GM19467 (cell line): ENCODE measurements around the gene EPHB6.

Experiments
- ATAC-seq: cut with Tn5 transposase; IDR thresholded peaks from one replicate; pipeline ENCODE4 v1.9.1; 2021; ENCODE audit warnings: mild to moderate bottlenecking, moderate library complexity; ENCODE audit not compliant: unreplicated experiment

Gene EPHB6

DNA sequence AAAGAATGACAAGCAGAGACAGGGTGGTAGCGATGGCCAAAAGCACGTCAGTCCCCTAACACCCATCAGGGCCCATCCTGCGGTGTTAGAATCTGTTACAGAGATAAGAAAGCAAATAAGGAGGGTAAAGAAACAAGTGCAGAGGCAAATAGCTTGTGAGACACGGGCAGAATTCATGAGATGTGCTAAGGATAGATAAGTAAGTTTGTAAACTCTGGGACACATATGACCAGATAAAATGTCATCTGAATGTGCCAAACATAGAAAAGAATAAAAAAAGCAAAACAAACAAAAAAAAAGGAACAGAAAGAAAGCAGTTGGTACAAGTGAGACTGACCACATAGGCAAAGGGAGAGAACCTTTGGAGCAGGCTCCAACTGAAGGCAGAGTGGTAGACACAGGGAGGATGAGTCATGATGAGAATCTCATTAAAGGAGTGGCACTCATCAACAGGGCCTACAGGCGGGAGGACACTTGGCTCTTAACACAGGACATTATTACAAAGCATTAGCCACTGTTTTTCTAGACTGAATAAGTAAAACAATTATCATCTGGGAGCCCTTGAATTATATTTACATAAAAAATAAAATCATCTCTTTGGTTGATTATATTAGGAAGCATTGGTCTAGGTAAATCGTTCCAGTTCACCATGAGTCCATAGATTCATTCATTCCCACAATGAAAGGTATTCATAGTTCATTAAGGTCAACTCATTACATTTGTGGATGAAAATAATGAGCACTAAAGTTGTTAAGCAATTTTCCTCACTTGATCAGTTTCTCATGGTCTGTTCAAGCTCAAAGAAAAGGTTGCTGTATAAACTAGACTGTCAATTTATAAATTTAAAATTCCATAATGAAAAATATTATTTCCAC, 21.5 kb upstream of the EPHB6 start:
- ATAC-seq = peak; percentile 73

GRCh38 chr7:142835487-142835886, 19.4 kb upstream of the EPHB6 start:
- ATAC-seq = no peak

- no peak for ATAC-seq
Observed at GRCh38 chr7:142836426-142836825, 18.4 kb upstream of the EPHB6 start.

DNA sequence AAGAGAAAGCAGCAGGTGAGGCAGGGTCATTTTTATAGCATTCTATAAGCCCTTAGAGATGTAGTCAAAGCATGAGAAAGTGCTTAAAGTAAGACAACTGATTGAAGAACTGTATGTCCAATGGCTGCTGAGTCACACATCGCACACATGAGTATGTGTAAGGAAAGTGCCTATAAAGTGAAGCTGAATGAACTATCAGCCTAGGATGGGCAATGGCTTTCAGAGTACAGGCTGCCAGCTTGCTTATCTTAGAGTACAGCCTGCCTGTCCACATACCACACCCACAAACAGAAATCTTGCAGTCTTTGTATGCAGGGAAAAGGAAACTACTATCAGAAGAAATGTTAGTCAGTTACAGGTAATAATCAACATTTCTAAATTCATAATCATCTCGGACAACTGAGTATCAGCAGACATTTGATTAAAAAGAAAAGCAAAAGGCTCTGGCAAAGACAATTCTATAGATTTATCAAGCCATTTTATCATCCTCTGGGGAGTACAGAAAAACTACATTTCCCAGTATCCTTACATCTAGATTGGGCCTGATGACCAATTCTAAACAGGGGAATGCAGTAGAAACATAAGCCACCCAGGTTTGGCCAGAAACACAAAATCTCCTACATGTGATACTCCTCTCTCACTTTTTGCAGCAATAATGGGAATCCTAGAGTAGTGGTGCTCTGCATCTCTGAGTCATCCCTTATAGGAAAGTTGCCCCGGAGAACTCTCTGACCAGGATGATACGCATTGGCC, 16.2 kb upstream of the EPHB6 start:
- no peak for ATAC-seq

- no peak for ATAC-seq
Observed at GRCh38 chr7:142842251-142842766, 12.6 kb upstream of the EPHB6 start.

DNA sequence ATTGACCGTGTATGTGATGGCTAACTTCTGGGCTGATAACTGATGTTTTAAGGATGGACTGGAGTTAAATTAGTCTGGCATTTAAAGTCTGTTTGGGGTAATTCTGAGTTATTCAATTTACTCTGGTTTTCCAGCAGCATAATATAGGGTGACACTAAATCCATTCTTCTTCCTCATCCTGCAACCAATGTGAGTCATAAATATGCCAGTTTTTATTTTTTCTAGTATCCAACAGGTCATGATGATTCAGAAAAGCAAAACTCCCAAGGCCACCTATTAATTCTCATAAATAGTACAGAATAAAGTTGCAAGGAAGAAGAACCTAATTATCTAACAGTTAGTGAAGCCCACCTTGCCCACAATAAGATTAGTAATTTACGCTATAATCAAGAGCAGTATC, 7.5 kb upstream of the EPHB6 start:
- ATAC-seq = no peak

DNA sequence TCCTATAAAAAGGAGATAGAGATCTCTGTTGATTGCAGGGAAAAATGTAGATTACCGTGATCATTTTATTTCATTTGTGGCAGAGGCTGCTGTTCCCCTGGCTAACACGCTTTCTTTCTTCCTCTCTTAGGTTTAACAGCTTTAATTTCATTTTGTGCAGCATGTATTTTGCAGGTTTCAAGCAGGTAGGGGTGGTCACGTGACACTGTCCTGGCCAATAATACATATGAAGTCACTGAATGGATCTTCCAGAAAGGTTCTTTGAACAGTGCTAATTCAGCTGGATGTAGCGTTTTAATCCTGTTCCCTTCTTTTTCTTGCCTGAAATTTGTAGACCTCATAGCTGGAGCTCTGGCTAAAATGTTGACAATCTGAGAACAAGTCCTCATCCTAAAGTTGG, 3.6 kb upstream of the EPHB6 start:
- no peak for ATAC-seq

DNA sequence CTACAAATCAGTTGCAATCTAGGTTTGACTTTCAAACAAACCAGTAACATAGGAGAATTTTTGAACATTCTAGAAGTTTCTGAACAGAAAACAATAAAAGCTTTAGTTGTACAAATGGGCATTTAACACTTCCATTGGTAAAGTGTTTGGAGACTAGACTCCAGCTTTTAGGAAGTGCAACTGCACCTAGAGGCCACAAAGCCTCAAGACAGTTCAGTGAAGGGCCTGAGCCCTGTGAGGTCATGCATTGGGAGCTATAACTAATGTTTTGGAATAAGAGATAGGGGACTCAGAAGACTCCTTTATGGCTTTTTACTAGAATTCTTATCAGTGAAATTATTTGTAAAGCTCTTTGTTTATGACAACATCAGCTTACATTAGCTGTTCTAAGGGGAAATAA, 3.0 kb upstream of the EPHB6 start:
- no peak for ATAC-seq

- peak; percentile 86 for ATAC-seq
Observed at GRCh38 chr7:142853739-142854371, 1.0 kb upstream of the EPHB6 start.

DNA sequence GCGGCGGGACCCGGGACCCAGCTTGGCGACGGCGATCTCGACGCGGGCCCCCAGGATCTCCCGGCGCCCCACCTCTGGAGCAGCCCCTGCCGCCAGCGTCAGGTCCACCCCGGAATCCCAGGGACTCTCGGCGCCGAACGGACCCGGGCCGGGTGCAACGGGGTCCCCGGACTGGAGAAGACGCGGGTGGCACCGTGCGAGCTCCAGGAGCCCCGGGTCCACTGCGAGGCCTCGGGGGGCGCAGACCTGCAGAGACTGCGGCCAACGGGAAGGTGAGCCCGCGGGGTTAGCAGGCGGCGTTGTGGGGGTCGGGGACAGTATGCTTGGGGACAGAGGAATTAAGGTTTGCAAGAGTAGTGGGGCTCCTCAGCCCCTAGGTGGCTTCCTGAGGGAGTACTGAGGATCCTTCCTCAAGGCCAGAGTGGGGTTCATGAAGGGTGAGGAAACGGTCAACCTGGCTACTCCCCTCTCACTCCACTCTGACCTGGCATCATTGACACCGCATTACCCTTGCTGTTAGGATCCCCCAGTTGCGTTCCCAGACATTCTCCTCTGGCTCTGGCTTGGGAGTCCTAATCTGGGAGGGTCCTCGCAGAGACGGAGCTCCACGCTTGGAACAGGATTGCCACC, 353 bp downstream of the EPHB6 start:
- no peak for ATAC-seq

DNA sequence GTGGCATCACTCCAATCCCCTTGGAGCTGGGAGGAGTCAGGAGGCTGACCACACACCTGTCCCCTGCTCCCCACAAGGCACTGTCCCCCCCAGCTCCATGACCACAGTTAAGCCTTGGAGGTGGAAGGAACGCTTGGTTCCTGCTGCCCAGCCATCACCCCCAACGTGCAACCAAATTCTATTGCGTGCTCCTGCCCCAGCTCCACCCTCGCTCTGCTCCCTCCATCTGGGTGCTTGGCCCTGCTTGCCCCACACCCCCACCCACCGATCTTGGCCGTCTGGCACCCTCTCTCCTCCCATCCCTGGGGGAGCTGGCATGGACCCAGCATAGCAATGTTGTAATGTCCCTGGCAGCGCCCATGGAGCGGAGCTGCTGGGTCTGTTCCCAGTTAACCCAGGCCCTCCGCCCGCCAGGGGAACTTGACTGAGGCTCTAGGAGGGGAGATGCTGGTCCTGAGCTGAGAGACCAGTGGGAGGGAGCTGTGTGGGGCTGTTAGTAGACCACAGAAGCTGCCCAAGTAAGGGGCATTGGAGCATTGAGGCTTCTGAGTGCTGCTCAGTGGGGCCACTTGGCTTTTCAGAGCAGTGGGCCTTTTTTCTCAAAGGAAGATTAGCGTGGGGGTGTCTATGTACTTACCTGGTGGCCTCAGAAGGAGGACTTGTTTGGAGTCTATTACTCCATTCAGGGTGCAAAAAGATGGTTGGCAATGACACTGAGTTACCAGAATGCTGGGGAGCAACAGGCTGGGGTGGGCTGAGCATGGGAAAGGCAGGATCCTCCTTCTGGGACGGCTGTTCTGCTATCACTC, 1.1 kb downstream of the EPHB6 start:
- no peak for ATAC-seq

- no peak for ATAC-seq
Observed at GRCh38 chr7:142856565-142857245, 1.8 kb downstream of the EPHB6 start.

DNA sequence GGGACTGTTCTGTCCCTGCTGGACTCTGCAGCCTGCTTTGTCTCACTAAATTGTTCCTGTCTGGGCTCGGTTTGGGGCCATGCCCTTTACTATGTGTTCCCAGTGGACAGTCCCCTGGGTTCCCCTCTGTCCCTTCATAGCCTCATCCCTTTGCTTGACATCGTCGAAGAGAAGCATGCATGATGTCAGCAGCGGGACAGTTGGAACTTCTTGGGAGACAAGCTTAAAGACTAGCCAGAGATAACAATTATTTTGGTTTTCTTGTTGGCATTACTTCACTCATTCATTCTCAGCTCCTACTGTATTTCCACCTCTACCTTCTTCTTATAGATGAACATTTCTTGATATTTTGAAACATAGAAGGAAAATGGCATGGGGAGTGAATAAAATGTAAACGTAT, 2.7 kb downstream of the EPHB6 start:
- ATAC-seq = no peak

GRCh38 chr7:142859411-142859810, 4.5 kb downstream of the EPHB6 start:
- no peak for ATAC-seq

DNA sequence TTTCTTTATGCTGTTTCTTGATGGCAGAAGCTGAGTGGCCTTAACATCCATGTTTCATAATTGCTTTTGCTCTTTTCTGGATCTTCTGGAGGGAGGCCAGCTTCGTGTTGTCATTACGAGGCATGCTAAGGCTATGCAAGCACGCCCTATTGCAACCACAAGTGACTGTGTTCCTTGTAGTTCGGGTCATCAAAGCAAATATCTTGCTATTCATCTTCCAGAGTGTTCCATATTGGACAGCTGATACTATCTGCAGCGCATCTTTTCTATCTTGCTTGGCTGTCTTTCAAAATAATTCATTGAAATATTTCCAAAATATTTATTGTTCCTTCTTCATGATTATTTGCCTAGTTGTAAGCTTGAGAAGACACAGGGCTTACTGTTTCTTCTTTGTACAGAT, 5.0 kb downstream of the EPHB6 start:
- no peak for ATAC-seq

GRCh38 chr7:142860968-142861367, 6.1 kb downstream of the EPHB6 start:
- ATAC-seq = no peak

DNA sequence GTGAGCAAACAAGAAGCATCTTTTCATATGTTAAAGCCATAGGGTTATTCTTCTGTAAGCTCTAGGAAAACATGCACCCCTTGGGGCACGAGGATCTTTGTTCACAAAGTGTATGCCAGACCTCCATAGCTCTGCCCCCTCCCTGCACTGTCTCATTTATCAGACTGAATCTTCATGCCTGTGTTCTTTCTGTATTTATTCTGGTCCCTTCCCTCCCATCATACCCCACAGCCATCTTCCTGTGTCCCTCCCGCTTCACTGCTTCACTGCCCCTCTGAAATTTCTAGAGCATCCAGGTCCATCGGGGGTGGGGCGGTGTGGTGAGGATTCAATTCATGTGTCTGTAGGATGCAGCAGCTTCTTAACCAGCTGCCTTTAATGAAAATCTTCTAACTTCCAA, 7.5 kb downstream of the EPHB6 start:
- no peak for ATAC-seq

DNA sequence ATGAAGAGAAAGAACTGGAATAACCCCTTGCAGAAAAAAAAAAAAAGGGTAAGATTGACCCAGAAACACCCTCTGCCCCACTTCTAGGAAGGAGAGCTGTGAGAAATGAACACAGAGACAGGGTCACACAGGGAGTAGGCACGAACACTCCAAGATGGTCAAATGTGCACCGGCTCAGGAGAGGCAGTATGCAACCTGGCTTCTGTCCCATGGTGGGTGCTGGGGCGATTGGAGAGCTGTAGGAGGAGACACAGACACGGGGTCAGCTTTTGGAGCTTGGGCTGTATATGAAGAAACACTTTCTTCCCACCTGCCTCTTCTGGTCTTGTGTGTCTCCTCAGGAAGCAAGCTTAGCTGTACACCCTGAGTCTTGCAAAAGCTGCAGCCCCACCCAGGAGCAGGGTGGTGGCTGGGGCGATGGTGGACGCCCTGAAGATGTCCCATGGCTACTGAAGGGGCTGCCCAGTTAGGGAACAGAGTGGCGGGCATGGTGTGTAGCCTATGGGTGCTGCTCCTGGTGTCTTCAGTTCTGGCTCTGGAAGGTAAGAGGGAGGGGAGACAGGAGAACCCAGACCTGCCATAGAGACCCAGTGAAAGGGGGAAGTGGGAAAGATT, 8.0 kb downstream of the EPHB6 start:
- ATAC-seq = no peak
